ENCODE data around the gene PSMB5.

PSMB5 gene

GRCh38 chr14:23009939-23010726 is 24.6 kb downstream of the PSMB5 start, which contains the start of gene C14orf93:
Gene C14orf93 (minus strand): TSS chr14:23010143. CDS start chr14:22999023, 11,120 bp downstream.
- ChIA-PET POLR2A (no interaction called here), CTCF (interaction anchor here (0.7 to 7.9 kb wide), 6 partner anchors 14 to 622 kb away, joined by 3 to 62 read pairs (median 6); no protein-coding TSS in a partner anchor)
- no peak for DNase-seq (ENCODE audit: low read depth, low spot score)
- peak within 1 kb of the TSS; percentile 57 for H3K4me3 ChIP-seq (ENCODE audit: low read depth, low read length)
- TF ChIP-seq, protein P1, sequence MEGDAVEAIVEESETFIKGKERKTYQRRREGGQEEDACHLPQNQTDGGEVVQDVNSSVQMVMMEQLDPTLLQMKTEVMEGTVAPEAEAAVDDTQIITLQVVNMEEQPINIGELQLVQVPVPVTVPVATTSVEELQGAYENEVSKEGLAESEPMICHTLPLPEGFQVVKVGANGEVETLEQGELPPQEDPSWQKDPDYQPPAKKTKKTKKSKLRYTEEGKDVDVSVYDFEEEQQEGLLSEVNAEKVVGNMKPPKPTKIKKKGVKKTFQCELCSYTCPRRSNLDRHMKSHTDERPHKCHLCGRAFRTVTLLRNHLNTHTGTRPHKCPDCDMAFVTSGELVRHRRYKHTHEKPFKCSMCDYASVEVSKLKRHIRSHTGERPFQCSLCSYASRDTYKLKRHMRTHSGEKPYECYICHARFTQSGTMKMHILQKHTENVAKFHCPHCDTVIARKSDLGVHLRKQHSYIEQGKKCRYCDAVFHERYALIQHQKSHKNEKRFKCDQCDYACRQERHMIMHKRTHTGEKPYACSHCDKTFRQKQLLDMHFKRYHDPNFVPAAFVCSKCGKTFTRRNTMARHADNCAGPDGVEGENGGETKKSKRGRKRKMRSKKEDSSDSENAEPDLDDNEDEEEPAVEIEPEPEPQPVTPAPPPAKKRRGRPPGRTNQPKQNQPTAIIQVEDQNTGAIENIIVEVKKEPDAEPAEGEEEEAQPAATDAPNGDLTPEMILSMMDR (IDR thresholded peaks at IDR 0.05; ENCODE audit: insufficient read depth, low read length, missing control alignments), result no peak

- peak overlapping the region; percentile 57 for H3K4me3 ChIP-seq (ENCODE audit: low read depth, low read length)
- ChIA-PET CTCF (interaction anchor here (0.9 to 3.9 kb wide), 3 partner anchors 10 to 47 kb away, joined by 3 to 62 read pairs (median 5); no protein-coding TSS in a partner anchor), POLR2A (no interaction called here)
- TF ChIP-seq, protein P1 (IDR thresholded peaks at IDR 0.05; ENCODE audit: insufficient read depth, low read length, missing control alignments), result no peak
- DNase-seq (ENCODE audit: low read depth, low spot score), result no peak
Observed at GRCh38 chr14:23009483-23009938, 25.2 kb downstream of the PSMB5 start.

DNA sequence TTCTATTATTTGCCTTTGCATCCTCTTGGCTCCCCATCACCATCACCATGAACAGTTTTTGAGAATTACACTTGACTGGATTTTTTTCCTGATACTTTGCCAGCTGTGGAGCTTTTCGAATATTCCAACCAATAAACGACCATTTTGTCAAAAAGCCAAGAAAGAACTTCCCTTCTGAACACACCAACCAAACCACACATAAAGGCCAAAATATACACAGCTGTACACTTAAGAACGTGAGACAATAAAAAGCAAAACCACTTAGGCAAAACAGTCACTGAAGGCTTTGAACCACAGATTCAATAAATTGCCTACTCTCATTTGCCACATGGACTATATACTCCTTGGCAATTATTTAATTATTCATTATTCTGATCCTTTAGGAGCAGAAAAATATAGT is 25.9 kb downstream of the PSMB5 start:
- H3K4me3 ChIP-seq (ENCODE audit: low read depth, low read length), result no peak overlapping the region
- TF ChIP-seq, protein P1 (IDR thresholded peaks at IDR 0.05; ENCODE audit: insufficient read depth, low read length, missing control alignments), result no peak
- no peak for DNase-seq (ENCODE audit: low read depth, low spot score)
- POLR2A ChIA-PET, result no interaction called here
- CTCF ChIA-PET, result interaction anchor here (0.9 to 3.9 kb wide), 8 partner anchors 9 to 78 kb away, joined by 3 to 70 read pairs (median 5); no protein-coding TSS in a partner anchor

DNA sequence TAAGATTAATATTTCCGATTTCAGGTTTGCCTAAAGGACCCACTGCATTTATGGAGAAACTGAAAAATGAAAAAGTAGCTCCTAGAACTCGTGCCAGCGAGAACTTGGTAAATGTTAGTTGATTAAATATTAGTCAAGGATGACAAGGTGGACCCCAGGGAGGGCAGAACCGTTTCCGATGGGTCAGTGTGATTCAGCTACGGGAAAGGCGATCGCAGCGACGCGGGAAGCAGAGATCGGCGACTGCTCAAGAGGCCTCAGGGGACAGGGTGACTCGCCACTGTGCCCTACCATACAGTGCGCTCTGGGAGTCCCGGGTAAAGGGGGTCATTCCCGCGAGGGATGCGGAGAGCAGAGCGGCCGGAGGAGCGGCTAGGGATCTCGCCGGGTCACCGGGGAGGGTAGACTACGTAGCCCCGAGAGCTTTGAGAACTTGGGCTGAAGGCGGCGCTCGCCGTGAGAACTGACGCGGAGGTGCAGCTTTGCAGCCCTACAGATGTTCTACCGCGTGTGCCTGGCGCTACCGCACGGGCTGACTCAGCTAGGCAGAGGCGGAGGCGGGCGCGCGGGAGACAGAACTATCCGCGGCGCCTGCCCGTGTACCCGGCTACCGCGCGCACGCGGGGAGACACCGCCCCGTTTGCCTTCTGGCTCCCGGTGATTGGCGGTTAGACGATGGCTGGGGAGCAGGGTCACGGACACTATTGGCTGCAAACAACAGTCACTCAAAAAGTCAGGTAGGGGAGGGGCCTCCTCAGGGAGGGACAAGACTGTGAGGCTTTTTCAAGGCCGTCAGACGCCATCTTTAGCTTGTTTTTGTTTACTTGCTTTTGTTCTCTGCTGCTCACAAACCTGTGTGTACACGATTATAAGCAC is 27.9 kb downstream of the PSMB5 start:
- TF ChIP-seq, protein P1 (IDR thresholded peaks at IDR 0.05; ENCODE audit: insufficient read depth, low read length, missing control alignments), result peak; percentile 54
- ChIA-PET CTCF (interaction anchor here (0.6 to 3.9 kb wide), 32 partner anchors 8 to 175 kb away, joined by 3 to 70 read pairs (median 4); partner anchors contain the start of genes ACIN1, AJUBA, C14orf119 and CDH24), POLR2A (interaction anchor here (0.9 to 2.2 kb wide), 6 partner anchors 12 to 51 kb away, joined by 3 to 14 read pairs (median 4); partner anchors contain the start of gene PSMB5)
- DNase-seq (ENCODE audit: low read depth, low spot score), result peak; percentile 86
- peak overlapping the region; percentile 70 for H3K4me3 ChIP-seq (ENCODE audit: low read depth, low read length)

GRCh38 chr14:23006188-23006534 is 28.5 kb downstream of the PSMB5 start:
- ChIA-PET POLR2A (interaction anchor here (0.9 to 2.2 kb wide), 3 partner anchors 11 to 26 kb away, joined by 3 to 14 read pairs (median 13); no protein-coding TSS in a partner anchor), CTCF (interaction anchor here (0.6 to 3.9 kb wide), 26 partner anchors 8 to 176 kb away, joined by 3 to 70 read pairs (median 5); partner anchors contain the start of genes AJUBA and CDH24)
- H3K4me3 ChIP-seq (ENCODE audit: low read depth, low read length), result peak overlapping the region; percentile 70
- TF ChIP-seq, protein P1 (IDR thresholded peaks at IDR 0.05; ENCODE audit: insufficient read depth, low read length, missing control alignments), result no peak
- DNase-seq (ENCODE audit: low read depth, low spot score), result no peak

All from AG04449 (cell line).